ENCODE results near the gene GH1. TPM values are rescaled to one million over a fixed set of nuclear protein-coding genes. Genes with fewer than 3 reads are reported as not detected.

GH1 gene
- total RNA-seq, 4 donors from 2014 or later: not detected

- TF ChIP-seq POLR2A (IDR thresholded peaks at IDR 0.05) (no peak), EP300 (IDR thresholded peaks at IDR 0.05) (no peak), CTCF (IDR thresholded peaks at IDR 0.05) (no peak), POLR2AphosphoS5 (IDR thresholded peaks at IDR 0.05) (no peak)
Measured at GRCh38 chr17:63929860-63930766, 11.5 kb upstream of the GH1 start.

GRCh38 chr17:63928966-63929695, 10.5 kb upstream of the GH1 start:
- peaks cover 0 to 17% (median 4%) of the 10 kb centered on the region in 3 donors for H3K4me1 ChIP-seq
- H3K4me3 ChIP-seq: no peak overlapping the region
- no peaks in the 10 kb centered on the region for H3K36me3 ChIP-seq
- TF ChIP-seq CTCF (IDR thresholded peaks at IDR 0.05) (no peak), POLR2A (IDR thresholded peaks at IDR 0.05) (no peak), EP300 (IDR thresholded peaks at IDR 0.05) (no peak), POLR2AphosphoS5 (IDR thresholded peaks at IDR 0.05) (no peak)
- no peak overlapping the region for H3K27ac ChIP-seq
- ATAC-seq: no peak
- H3K27me3 ChIP-seq: peaks cover 4% of the 10 kb centered on the region
- no peaks in the 10 kb centered on the region for H3K9me3 ChIP-seq
- WGBS, 2 donors (ENCODE audit: low coverage in 1 of 2): 80 to 100% methylated on average over 1 of the region's 10 CpGs

More at GRCh38 chr17:63929860-63930766, 11.5 kb upstream of the GH1 start:
- H3K27me3 ChIP-seq: peaks cover 10% of the 10 kb centered on the region
- no peaks in the 10 kb centered on the region for H3K9me3 ChIP-seq
- peaks cover 0 to 17% (median 4%) of the 10 kb centered on the region in 3 donors for H3K4me1 ChIP-seq
- no peaks in the 10 kb centered on the region for H3K36me3 ChIP-seq
- 84 to 100% methylated on average over 1 to 6 of the region's 24 CpGs for WGBS, 2 donors (ENCODE audit: low coverage in 1 of 2)
- peak; percentile 67 for ATAC-seq
- no peak overlapping the region for H3K4me3 ChIP-seq
- H3K27ac ChIP-seq: peak overlapping the region in 3 of 4 donors; percentile 54 to 72 (median 54)

GRCh38 chr17:63928172-63928666, 9.6 kb upstream of the GH1 start:
- Histone ChIP-seq H3K27ac (no peak overlapping the region), H3K27me3 (no peaks in the 10 kb centered on the region), H3K36me3 (no peaks in the 10 kb centered on the region), H3K4me1 (peaks cover 0 to 17% (median 4%) of the 10 kb centered on the region in 3 donors), H3K4me3 (no peak overlapping the region), H3K9me3 (no peaks in the 10 kb centered on the region)
- ATAC-seq: no peak
- TF ChIP-seq POLR2A (IDR thresholded peaks at IDR 0.05): no peak
- no peak for TF ChIP-seq EP300 (IDR thresholded peaks at IDR 0.05)
- TF ChIP-seq CTCF (IDR thresholded peaks at IDR 0.05): no peak
- no peak for TF ChIP-seq POLR2AphosphoS5 (IDR thresholded peaks at IDR 0.05)
- WGBS, 2 donors (ENCODE audit: low coverage in 1 of 2): 100% methylated on average over 1 of the region's 10 CpGs; no CpG with 5 or more reads in 1 of the 2 donors

- no peaks in the 10 kb centered on the region for H3K36me3 ChIP-seq
- WGBS, 2 donors (ENCODE audit: low coverage in 1 of 2): 52% methylated on average over 4 of the region's 8 CpGs; no CpG with 5 or more reads in 1 of the 2 donors
- no peaks in the 10 kb centered on the region for H3K9me3 ChIP-seq
- TF ChIP-seq POLR2AphosphoS5 (IDR thresholded peaks at IDR 0.05) (no peak), EP300 (IDR thresholded peaks at IDR 0.05) (no peak), CTCF (IDR thresholded peaks at IDR 0.05) (no peak)
- no peak overlapping the region for H3K27ac ChIP-seq
- peaks cover 0 to 17% (median 4%) of the 10 kb centered on the region in 3 donors for H3K4me1 ChIP-seq
- no peaks in the 10 kb centered on the region for H3K27me3 ChIP-seq
- no peak overlapping the region for H3K4me3 ChIP-seq
- no peak for ATAC-seq
Measured at GRCh38 chr17:63927464-63928171, 9.0 kb upstream of the GH1 start.

Measured in gastroesophageal sphincter (tissue), 4 donors.